T-helper 1 cell (primary cell): ENCODE measurements around the gene ZNRD2.

Source experiments
- DNase-seq, 5 donors: peaks; one replicate each; pipeline ENCODE4 v3.0.0-alpha.2; 2012 to 2020

Gene ZNRD2

DNA sequence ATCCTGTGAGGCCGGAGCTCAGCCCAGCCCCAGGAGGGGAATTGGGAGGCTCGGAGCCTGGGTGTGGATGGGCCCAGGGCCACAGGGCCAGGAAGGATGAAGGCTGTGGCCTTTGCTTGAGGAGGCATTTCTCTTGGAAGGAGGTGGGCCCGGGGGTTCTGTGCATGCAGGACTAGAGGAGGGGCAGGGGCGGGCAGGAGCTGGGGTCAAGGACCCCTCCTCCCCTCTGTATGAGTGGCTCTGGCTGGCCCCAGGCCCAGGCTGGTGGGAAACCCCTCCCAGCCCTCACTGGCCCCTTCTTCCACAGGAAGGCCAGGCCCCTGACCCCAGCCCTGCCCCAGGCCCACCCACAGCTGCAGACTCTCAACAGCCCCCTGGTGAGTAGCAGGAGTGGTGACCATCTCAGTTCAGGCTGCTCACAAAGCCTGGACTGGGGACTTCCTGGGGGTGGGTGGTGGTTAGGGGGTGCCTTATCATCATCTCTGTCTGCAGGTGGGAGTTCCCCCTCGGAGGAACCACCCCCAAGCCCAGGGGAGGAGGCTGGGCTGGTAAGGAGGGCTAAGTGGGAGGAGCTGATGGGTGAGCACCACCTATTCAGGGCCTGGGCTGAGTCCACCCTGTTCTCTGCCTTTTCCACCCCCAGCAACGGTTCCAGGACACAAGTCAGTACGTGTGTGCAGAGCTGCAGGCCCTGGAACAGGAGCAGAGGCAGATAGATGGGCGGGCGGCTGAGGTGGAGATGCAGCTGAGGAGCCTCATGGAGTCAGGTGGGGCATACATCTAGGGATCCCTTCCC, 19.4 kb downstream of the ZNRD2 start:
- no peak for DNase-seq

DNA sequence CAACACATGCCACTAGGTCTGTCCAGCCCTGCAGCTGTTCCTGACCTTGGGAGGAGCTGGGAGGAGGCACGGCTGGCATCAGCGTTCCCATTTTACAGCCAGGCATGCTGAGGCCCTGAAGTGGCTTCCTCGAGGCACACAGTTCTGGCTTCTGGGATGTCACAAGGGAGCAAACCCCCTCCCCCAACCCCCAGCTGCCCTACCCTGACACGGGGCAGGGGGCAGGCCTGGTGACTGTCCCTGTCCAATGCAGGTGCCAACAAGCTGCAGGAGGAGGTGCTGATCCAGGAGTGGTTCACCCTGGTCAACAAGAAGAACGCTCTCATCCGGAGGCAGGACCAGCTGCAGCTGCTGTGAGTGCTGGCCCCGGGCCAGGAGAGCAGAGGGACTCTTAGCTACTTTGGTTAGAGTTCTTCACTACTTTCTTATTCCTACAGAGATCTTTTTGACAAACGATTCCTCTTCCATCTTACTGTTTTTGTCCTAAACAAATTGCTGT, 20.0 kb downstream of the ZNRD2 start:
- no peak for DNase-seq

DNA sequence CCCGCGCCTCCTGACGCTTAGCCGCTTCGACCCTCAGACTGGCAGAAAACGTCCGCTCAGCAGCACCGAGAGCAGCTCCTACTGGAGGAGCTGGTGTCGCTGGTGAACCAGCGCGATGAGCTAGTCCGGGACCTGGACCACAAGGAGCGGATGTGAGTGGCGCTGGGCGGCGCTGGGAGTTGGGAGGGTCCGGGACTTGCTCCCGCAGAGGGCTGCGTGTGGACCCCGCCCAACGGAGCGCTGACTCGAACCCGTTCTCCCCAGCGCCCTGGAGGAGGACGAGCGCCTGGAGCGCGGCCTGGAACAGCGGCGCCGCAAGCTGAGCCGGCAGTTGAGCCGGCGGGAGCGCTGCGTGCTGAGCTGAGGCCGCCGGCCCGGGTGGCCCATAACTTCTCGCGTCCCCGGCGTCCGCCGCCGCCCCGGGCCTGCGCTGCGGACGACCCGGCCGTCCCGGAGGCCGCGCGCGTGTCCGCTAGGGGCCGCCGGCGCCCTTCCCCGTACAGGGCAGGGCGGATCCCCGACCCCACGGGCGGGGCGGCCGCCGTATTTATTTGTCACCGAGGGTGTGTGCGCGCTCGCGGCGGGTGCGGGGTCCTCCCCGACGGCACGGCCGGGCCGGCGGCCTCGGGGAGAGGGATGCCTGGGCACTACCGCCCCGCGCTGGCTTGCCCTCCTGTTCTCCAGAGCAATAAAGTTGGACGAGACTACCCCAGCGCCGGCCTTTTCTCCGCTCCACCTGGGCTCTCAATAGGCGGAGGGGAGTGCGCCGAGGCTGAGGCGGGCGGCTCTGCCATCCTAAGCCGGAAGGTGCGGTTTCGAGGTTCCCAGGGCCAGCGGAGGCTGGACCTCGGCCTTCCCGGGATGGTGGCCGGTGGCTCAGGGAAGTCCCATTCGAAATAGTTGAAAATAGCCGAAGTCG, 21.9 kb downstream of the ZNRD2 start:
- no peak for DNase-seq

DNA sequence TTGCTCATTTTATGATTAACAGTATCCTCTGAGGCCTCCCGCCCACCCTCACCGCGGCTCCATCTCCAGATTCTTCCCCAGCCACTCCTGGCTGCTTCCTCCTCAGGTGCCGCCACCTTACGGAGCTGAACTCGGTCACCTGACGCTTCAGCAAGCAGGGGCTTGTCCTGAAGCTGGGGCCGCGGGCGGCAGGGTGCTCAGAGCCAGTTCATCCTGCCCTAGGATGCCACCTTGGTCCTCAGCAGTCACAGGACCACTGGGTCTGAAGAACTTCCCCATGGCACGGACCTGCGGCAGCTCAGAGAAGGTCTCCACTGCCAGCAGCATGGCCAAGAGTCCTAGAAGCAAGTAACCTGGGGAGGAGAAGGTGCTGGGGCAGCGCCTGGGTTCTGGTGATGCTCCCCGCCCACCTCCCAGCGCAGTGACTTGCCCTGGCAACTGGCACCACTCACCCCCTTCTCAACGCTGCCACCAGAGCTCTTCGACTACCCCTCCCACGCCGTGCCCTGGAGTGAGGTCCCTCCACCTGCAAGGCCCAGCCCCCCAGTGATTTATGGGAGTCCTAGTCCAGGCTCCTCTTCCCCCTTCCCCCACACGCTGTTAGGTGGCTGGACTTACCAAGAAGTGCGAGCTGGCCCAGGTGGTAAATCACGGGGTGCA, 22.7 kb downstream of the ZNRD2 start:
- no peak for DNase-seq

- DNase-seq = no peak
Measured at GRCh38 chr11:65593518-65594414, 23.5 kb downstream of the ZNRD2 start.

GRCh38 chr11:65595131-65595530, 24.9 kb downstream of the ZNRD2 start:
- DNase-seq = no peak

- no peak for DNase-seq
Measured at GRCh38 chr11:65595543-65596281, 25.4 kb downstream of the ZNRD2 start, which contains the start of gene KCNK7. TSS of gene KCNK7 (minus strand) at chr11:65595800. CDS start at chr11:65595772, 28 bp downstream.

DNA sequence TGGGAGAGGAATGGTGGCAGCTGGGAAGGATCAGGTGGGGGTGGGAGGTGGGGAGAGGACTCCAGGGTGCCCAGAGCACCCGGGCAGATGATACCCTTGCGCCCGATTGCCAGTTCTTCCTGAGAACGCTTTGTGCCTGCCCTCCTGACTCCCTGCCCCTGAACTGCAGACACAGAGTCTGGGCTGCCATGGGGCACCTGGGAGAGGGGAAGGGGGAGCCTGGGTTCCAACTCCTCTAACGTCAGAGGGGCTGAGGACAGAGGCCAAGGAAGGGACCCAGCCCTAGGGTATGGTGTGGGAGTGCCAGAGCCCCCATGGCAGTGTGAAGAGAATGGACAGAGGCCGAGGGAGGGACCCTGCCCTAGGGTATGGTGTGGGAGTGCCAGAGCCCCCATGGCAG, 26.2 kb downstream of the ZNRD2 start:
- no peak for DNase-seq

DNA sequence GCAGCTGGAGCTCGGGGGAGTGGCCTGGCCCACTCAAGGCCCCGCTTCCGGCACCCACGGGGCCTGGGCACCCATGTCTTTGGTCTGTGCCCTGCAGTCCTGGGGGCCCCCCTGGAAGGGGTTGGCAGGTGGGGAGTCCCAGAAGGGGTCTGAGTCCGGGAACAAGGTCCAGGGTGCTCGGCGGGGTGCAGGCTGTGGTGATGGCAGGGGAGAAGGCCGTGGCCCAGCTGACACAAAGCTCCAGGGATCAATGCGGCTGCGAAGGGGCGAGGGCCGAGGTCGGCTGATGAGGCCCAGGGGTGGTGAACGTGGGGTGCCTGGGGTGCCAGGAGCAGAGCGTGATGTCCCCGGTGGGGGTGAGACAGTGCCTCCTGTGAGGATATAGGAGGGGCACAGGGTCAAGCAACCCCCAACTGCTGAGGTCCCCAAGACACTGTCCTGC, 28.0 kb downstream of the ZNRD2 start:
- no peak for DNase-seq

GRCh38 chr11:65599216-65599954, 29.1 kb downstream of the ZNRD2 start:
- DNase-seq = no peak

GRCh38 chr11:65599955-65600246, 29.6 kb downstream of the ZNRD2 start:
- DNase-seq = no peak

DNA sequence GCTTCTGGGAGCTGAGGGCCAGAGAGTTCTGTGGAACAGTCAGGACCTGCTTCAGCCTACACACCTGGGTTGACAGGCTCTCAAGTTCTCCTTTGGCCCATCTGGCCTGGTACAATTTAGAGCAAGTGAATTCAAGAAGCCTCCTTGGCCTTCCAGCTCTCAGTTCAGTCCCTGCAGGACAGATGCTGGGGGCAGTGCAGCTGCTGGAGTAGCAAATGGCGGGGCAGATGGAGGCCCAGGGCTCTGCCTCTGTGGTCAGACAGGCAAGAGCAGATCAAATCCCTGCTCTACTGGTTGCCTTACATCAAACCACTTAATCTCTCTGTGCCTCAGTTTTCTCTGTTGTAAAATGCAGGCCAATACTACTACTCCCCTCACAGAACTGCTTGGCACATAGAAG, 34.0 kb downstream of the ZNRD2 start:
- no peak for DNase-seq

GRCh38 chr11:65606876-65607613, 36.8 kb downstream of the ZNRD2 start:
- DNase-seq = no peak

GRCh38 chr11:65607614-65608426, 37.5 kb downstream of the ZNRD2 start:
- DNase-seq = no peak

GRCh38 chr11:65609229-65609628, 39.0 kb downstream of the ZNRD2 start:
- no peak for DNase-seq

GRCh38 chr11:65609665-65610064, 39.4 kb downstream of the ZNRD2 start:
- DNase-seq = no peak

DNA sequence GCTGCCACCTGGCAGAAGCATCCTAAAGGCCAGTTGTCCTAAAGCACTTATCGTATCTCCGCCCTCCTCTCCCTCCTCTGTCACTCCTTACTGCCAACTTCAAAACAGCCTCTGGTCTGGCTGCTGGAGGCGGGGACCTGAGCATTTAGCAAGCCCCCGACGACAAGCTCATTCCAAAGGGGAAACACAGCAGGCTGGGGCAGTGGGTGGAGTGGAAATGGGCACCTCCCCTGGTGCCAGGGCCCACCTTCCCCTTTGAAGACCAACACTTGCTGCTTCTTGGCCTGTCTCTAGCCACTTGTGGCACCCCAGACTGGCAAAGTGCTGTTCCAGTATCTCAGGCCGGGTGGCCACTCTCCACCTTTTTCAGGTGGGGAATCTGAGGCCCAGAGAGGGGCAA, 40.1 kb downstream of the ZNRD2 start:
- DNase-seq = no peak

- no peak for DNase-seq
Measured at GRCh38 chr11:65611028-65611757, 40.9 kb downstream of the ZNRD2 start.
